ENCODE results near the gene KIAA0753.

GRCh38 chr17:6589266-6589946, 51.1 kb downstream of the KIAA0753 start:
- no peak for TF ChIP-seq CTCF (IDR thresholded peaks at IDR 0.05; ENCODE audit: insufficient read depth, low read length)
- TF ChIP-seq POLR2AphosphoS5 (IDR thresholded peaks at IDR 0.05; ENCODE audit: low read depth), result no peak

Measured in HL-60 (cell line).